GM18511 (cell line): ENCODE data around the gene PPP3R1.
A peak's percentile ranks its signal among the peaks of the same experiment; 100 is the strongest.

Experiments
- ATAC-seq: cut with Tn5 transposase; IDR thresholded peaks from one replicate; pipeline ENCODE4 v1.9.1; 2021; ENCODE audit warnings: mild to moderate bottlenecking, moderate library complexity; ENCODE audit not compliant: unreplicated experiment

PPP3R1 gene

GRCh38 chr2:68263632-68264031 is 11.3 kb upstream of the PPP3R1 start:
- ATAC-seq, result no peak

GRCh38 chr2:68258851-68259250 is 6.5 kb upstream of the PPP3R1 start:
- ATAC-seq, result no peak

GRCh38 chr2:68256093-68256450 is 3.7 kb upstream of the PPP3R1 start:
- no peak for ATAC-seq

GRCh38 chr2:68253219-68254068 is 1.1 kb upstream of the PPP3R1 start:
- no peak for ATAC-seq

GRCh38 chr2:68251855-68252399 is 405 bp downstream of the PPP3R1 start:
- peak; percentile 7 for ATAC-seq

DNA sequence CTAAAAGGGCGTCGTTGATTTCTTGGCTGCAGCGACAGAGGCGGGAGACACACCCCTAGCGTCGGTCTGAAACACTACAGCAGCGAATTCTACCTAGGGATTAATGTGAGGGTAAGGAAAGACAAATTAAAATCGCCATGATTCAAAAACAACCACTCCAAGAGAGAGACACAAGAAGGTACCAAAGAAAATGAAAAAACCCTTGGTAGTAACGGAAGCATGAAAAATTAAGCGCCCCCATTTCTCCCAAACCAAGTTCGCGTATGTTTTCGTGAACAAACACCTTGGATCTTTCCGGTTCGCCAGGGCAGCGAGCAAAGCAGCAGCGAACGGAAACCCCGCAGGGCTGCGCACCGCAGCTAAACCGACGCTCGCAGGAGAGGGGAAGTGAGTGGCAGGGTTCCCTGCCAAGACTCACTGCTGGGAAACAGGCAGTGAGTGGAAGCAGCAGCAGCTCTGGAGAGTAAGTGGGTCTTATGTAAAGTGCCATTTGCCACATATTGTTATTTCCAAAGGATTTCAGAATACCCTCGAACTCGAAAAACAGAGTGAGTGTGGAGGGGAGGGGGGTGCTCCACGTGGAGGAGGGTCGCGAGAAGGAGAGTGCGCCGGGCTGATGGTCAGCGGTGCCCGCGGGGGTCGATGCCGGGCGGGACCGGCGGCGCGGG is 1.0 kb downstream of the PPP3R1 start:
- peak; percentile 59 for ATAC-seq

GRCh38 chr2:68250652-68251186 is 1.6 kb downstream of the PPP3R1 start:
- ATAC-seq, result no peak

- no peak for ATAC-seq
Measured at GRCh38 chr2:68250196-68250595, 2.1 kb downstream of the PPP3R1 start.

DNA sequence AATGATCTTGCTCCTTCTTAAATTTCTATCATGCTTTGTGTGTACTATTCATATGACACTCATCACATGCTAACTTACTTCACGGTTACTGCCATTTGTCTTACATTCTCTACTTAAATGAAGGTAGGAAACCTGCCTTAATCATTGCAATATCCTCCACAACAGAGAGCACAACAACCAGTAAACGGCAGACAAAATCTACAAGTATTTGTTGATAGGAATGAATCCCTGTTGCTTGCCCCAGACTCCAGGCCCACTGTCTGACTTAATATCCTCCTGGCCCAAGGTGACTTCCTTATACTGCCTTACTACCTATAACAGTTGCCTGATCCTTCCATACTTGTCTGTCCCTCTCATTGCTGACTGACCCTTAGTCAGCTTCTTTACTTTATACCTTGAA is 3.5 kb downstream of the PPP3R1 start:
- no peak for ATAC-seq

DNA sequence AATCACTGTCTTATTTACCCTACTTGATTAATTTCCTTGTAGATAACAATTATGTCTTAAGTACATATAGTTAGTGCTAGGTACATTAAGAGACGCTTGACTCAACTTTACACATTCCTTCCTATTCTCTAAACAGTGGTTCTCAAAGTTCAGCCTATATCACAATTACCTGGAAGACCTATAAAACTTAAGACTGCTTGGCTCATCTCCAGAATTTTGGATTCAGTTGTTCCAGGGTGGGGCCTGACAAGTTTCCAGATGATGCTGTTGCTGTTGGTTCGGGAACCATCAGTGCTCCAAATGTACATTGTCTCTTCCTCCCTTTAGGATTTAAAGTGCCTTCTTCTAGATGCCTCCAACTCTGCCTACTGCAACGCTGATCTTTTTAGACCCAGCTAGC is 4.0 kb downstream of the PPP3R1 start:
- ATAC-seq, result no peak

DNA sequence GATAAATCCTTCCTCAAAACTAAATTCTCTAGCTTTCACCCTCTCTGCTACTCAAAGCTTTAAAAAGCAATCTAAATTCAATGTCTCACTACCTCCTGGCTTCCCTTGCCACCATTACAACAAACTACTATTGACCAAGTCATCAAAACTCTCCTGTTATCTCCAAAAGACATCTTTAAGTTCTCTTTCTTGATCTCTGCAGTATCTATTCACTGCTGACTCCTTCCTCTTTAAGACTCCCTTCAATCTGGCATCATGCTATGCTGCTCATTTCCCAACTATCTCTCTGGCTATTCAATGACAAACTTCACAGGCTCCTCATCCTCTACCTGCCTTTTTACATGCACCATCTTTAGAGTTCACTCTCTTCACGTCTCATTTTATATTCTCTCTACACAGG is 5.9 kb downstream of the PPP3R1 start:
- ATAC-seq, result no peak

- no peak for ATAC-seq
Measured at GRCh38 chr2:68245672-68246071, 6.7 kb downstream of the PPP3R1 start.

DNA sequence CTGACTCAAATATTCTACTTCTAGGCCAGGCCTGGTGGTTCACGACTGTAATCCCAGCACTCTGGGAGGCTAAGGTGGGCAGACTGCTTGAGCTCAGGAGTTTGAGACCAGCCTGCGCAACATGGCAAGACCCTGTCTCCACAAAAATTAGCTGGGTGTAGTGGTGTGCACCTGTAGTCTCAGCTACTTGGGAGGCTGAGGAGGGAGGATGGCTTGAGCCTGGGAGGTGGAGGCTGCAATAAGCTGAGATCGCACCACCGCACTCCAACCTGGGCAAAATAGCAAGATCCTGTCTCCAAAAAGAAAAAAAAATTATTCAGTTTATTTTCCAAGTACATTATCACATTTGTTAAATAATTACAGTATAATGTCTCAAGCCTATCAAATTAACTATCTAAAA is 7.3 kb downstream of the PPP3R1 start:
- ATAC-seq, result no peak

- ATAC-seq, result no peak
Measured at GRCh38 chr2:68244456-68244855, 7.9 kb downstream of the PPP3R1 start.

- no peak for ATAC-seq
Measured at GRCh38 chr2:68241732-68242131, 10.6 kb downstream of the PPP3R1 start.

DNA sequence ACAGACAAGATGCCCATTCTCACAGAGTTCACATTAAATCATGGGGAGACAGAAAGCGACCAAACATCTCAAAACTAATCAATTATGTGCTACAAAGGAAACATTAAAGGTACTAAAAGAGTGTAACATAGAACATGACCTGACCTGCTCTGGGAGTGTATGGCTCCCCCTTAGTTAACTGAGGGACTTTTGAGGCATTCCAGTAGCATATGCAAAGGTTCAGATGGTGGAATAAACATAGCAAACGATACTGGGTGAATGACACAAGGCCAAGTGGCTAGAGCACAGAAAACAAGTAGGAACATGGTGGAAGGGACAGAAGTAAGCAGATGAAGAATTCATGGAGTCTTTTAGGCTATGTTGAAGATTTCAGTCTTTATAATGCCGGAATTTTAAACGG is 11.9 kb downstream of the PPP3R1 start:
- ATAC-seq, result no peak

DNA sequence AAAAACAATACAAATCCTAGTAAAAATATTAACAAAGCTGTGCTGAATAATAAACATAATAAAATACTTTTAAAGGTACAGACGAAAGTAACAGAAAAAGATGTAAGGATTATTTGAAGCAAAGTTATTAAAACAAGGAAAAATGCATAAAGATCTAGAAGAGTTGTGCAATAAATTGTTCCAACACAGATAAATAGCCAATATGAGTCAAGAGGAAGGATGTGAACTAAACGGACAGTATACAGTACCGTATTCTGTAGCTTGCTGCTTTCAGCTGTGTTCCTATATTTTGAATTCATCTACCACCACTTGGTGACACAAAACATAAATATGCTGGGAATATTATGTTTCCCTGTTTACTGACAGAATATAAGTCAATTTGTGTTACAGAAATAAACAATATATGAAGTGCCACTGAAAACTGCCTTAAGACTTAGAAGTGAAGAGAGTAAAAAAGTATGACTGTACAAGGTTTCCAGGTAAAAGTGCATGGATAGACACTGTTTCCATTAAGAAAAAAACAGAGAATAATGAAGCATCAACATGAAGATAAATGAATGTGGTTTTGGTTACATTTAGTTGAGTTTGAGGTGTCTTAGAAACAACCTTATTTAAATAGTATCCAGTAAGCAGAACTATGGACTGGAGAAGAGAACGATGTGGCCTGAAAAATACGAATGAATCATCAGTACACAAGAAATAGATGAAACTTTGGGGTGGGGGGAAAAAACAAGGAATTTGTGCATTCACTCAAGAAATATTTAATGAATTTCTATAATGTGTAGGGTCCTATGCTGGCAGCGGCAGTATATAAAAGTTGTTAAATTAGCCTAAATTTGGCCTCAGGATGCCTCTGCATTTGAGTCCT is 13.1 kb downstream of the PPP3R1 start:
- ATAC-seq, result no peak

GRCh38 chr2:68237976-68238580 is 14.3 kb downstream of the PPP3R1 start:
- no peak for ATAC-seq

- no peak for ATAC-seq
Measured at GRCh38 chr2:68237404-68237803, 14.9 kb downstream of the PPP3R1 start.

- ATAC-seq, result no peak
Measured at GRCh38 chr2:68236876-68237275, 15.5 kb downstream of the PPP3R1 start.
